Activated CD4-positive, alpha-beta T cell treated with anti-CD3 and anti-CD28 coated beads for 48 hours (primary cell): ENCODE measurements around the gene CGNL1.

ENCODE experiments used
- DNase-seq: peaks from one replicate; pipeline ENCODE4 v3.0.0-alpha.2; 2020

CGNL1 gene

GRCh38 chr15:57528940-57529565 lies 152.7 kb downstream of the CGNL1 start:
- DNase-seq, result no peak

- no peak for DNase-seq
Measured at GRCh38 chr15:57529748-57530147, 153.4 kb downstream of the CGNL1 start.

GRCh38 chr15:57532731-57533447 lies 156.6 kb downstream of the CGNL1 start:
- DNase-seq, result no peak

GRCh38 chr15:57533448-57533799 lies 157.1 kb downstream of the CGNL1 start:
- DNase-seq, result no peak

- no peak for DNase-seq
Measured at GRCh38 chr15:57534281-57534680, 158.0 kb downstream of the CGNL1 start.

GRCh38 chr15:57537072-57537471 lies 160.8 kb downstream of the CGNL1 start:
- DNase-seq, result no peak

GRCh38 chr15:57537488-57538264 lies 161.4 kb downstream of the CGNL1 start:
- no peak for DNase-seq

- no peak for DNase-seq
Measured at GRCh38 chr15:57538265-57538529, 161.9 kb downstream of the CGNL1 start.

GRCh38 chr15:57538821-57539220 lies 162.5 kb downstream of the CGNL1 start:
- no peak for DNase-seq

GRCh38 chr15:57540211-57540610 lies 163.9 kb downstream of the CGNL1 start:
- DNase-seq, result no peak

- peak; percentile 17 for DNase-seq
Measured at GRCh38 chr15:57540736-57541135, 164.4 kb downstream of the CGNL1 start.

GRCh38 chr15:57541271-57541670 lies 165.0 kb downstream of the CGNL1 start:
- DNase-seq, result no peak

GRCh38 chr15:57541805-57542504 lies 165.7 kb downstream of the CGNL1 start:
- peak; percentile 62 for DNase-seq

- DNase-seq, result no peak
Measured at GRCh38 chr15:57542505-57542817, 166.2 kb downstream of the CGNL1 start.

GRCh38 chr15:57544848-57545480 lies 168.7 kb downstream of the CGNL1 start:
- DNase-seq, result no peak

- no peak for DNase-seq
Measured at GRCh38 chr15:57545995-57546394, 169.7 kb downstream of the CGNL1 start.

GRCh38 chr15:57547243-57547755 lies 171.0 kb downstream of the CGNL1 start:
- no peak for DNase-seq

GRCh38 chr15:57548351-57548750 lies 172.0 kb downstream of the CGNL1 start:
- no peak for DNase-seq

- no peak for DNase-seq
Measured at GRCh38 chr15:57548835-57549234, 172.5 kb downstream of the CGNL1 start.

GRCh38 chr15:57549935-57550334 lies 173.6 kb downstream of the CGNL1 start:
- no peak for DNase-seq

- no peak for DNase-seq
Measured at GRCh38 chr15:57550640-57551039, 174.3 kb downstream of the CGNL1 start.

GRCh38 chr15:57551715-57552677 lies 175.7 kb downstream of the CGNL1 start:
- DNase-seq, result no peak
